Islet of Langerhans (tissue), 1 donor: ENCODE results near the gene PPP1CC.

ENCODE experiments used
- FAIRE-seq: peaks from one replicate; lab custom pipeline; 2011; peaks lifted over from hg19 to GRCh38; lab: Jason Lieb, UNC

The PPP1CC gene

GRCh38 chr12:110687396-110688169 is 55.1 kb downstream of the PPP1CC start:
- FAIRE-seq: no peak

- FAIRE-seq: no peak
Observed at GRCh38 chr12:110686294-110686903, 56.3 kb downstream of the PPP1CC start.

GRCh38 chr12:110684312-110684836 is 58.3 kb downstream of the PPP1CC start:
- no peak for FAIRE-seq

- no peak for FAIRE-seq
Observed at GRCh38 chr12:110683888-110684287, 58.8 kb downstream of the PPP1CC start.

GRCh38 chr12:110680032-110680431 is 62.7 kb downstream of the PPP1CC start:
- FAIRE-seq: no peak

GRCh38 chr12:110679201-110679600 is 63.5 kb downstream of the PPP1CC start:
- no peak for FAIRE-seq

GRCh38 chr12:110677982-110678381 is 64.7 kb downstream of the PPP1CC start:
- no peak for FAIRE-seq

- no peak for FAIRE-seq
Observed at GRCh38 chr12:110677206-110677911, 65.3 kb downstream of the PPP1CC start.

GRCh38 chr12:110676171-110676570 is 66.5 kb downstream of the PPP1CC start:
- no peak for FAIRE-seq

GRCh38 chr12:110670161-110670701 is 72.5 kb downstream of the PPP1CC start:
- FAIRE-seq: no peak
